Astrocyte (in vitro differentiated cells and primary cell): ENCODE data around the gene PPCS. TPM values are rescaled to one million over a fixed set of nuclear protein-coding genes. Genes with fewer than 3 reads are reported as not detected.

ENCODE experiments used
- DNase-seq: peaks from one replicate; pipeline ENCODE4 v3.0.0-alpha.2; 2010; ENCODE audit warnings: low read depth
- FAIRE-seq: peaks from 2 replicates; lab custom pipeline; 2011; peaks lifted over from hg19 to GRCh38; lab: Jason Lieb, UNC
- H2AFZ ChIP-seq: 2 replicates; pipeline ENCODE4 v1.6.0; 2012; ENCODE audit warnings: low read depth, low read length, inconsistent platforms
- H3K27ac ChIP-seq: 2 replicates; pipeline ENCODE4 v1.5.1; 2011; ENCODE audit warnings: low read depth, low read length, inconsistent platforms
- H3K27me3 ChIP-seq: 2 replicates; pipeline ENCODE4 v1.6.0; 2011; ENCODE audit warnings: low read length, inconsistent platforms; ENCODE audit not compliant: insufficient read depth
- H3K36me3 ChIP-seq: 2 replicates; pipeline ENCODE4 v1.5.1; 2011; ENCODE audit warnings: low read length, inconsistent platforms; ENCODE audit not compliant: insufficient read depth
- H3K4me1 ChIP-seq: 2 replicates; pipeline ENCODE4 v1.5.1; 2011; ENCODE audit warnings: low read length, inconsistent platforms; ENCODE audit not compliant: insufficient read depth
- H3K4me2 ChIP-seq: 2 replicates; pipeline ENCODE4 v1.6.0; 2012; ENCODE audit warnings: low read length, inconsistent platforms
- H3K4me3 ChIP-seq: 2 replicates; pipeline ENCODE4 v1.5.1; 2011; ENCODE audit warnings: low read depth, mild to moderate bottlenecking, low read length, inconsistent platforms; ENCODE audit not compliant: insufficient read depth
- H3K79me2 ChIP-seq: 2 replicates; pipeline ENCODE4 v1.6.0; 2012; ENCODE audit warnings: mild to moderate bottlenecking, low read length, inconsistent platforms; ENCODE audit not compliant: insufficient read depth
- H3K9ac ChIP-seq: 2 replicates; pipeline ENCODE4 v1.6.0; 2012; ENCODE audit warnings: mild to moderate bottlenecking, low read length, inconsistent platforms
- H3K9me3 ChIP-seq: 2 replicates; pipeline ENCODE4 v1.5.1; 2012; ENCODE audit warnings: low read depth, mild to moderate bottlenecking, low read length, inconsistent platforms; ENCODE audit not compliant: insufficient read depth
- H4K20me1 ChIP-seq: 2 replicates; pipeline ENCODE4 v1.6.0; 2012; ENCODE audit warnings: low read length, inconsistent platforms; ENCODE audit not compliant: insufficient read depth
- H3K27ac Mint-ChIP-seq: one replicate; pipeline ENCODE4 v1.8.0; 2021; ENCODE audit warnings: mild to moderate bottlenecking, mixed read lengths; ENCODE audit not compliant: unreplicated experiment
- H3K27me3 Mint-ChIP-seq: one replicate; pipeline ENCODE4 v1.8.0; 2021; ENCODE audit warnings: low read depth, mixed read lengths; ENCODE audit not compliant: unreplicated experiment
- H3K36me3 Mint-ChIP-seq: one replicate; pipeline ENCODE4 v1.8.0; 2021; ENCODE audit warnings: low read depth, mixed read lengths; ENCODE audit not compliant: unreplicated experiment
- H3K4me1 Mint-ChIP-seq: one replicate; pipeline ENCODE4 v1.8.0; 2021; ENCODE audit warnings: low read depth, mixed read lengths; ENCODE audit not compliant: unreplicated experiment
- H3K4me3 Mint-ChIP-seq: one replicate; pipeline ENCODE4 v1.8.0; 2021; ENCODE audit warnings: mild to moderate bottlenecking, moderate library complexity, mixed read lengths; ENCODE audit not compliant: unreplicated experiment
- H3K9me3 Mint-ChIP-seq: one replicate; pipeline ENCODE4 v1.8.0; 2021; ENCODE audit warnings: mild to moderate bottlenecking, mixed read lengths; ENCODE audit not compliant: unreplicated experiment
- EZH2 ChIP-seq: IDR thresholded peaks from 2 replicates; pipeline ENCODE4 v1.6.1; 2012; ENCODE audit warnings: mild to moderate bottlenecking, low read length, inconsistent platforms; ENCODE audit not compliant: insufficient read depth
- total RNA-seq: library from RNA; stranded (reverse); gene quantifications from 2 replicates; pipeline ENCODE4 v1.2.1, GENCODE V29; 2021
- TF ChIP-seq, protein P1 (sequence below): IDR thresholded peaks from 2 replicates; pipeline ENCODE4 v1.5.1; 2011; ENCODE audit warnings: low read depth, mild to moderate bottlenecking, inconsistent platforms, low read length, moderate library complexity; ENCODE audit not compliant: insufficient read depth

The PPCS gene
- total RNA-seq, 1 donor from 2014 or later: 23.4 TPM

DNA sequence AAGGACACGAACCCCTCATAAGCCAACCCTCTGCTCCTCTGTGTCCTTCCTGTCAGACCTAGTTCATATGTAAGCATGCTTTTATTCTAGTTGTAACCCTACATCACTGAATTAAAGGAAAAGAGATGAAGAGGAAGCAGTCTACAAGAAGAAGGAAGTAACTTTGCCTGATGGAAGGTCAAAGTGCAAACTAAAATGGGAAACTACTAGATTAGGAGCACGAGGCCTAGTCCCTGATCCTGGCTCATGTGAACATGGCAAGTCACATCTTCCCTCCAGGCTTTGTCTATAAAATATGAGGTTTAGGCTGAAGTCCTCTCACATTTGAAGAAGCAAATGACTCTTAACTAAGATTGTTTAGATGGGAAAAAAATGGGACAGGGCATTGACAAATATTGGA, 13.7 kb upstream of the PPCS start:
- Histone ChIP-seq H3K79me2 (no peaks in the 10 kb centered on the region), H4K20me1 (no peaks in the 10 kb centered on the region), H3K27me3 (peaks cover 4% of the 10 kb centered on the region), H3K9me3 (no peaks in the 10 kb centered on the region), H3K4me2 (no peak overlapping the region), H3K4me3 (no peak overlapping the region), H3K4me1 (peaks cover 4% of the 10 kb centered on the region), H3K27ac (no peak overlapping the region), H2AFZ (no peak overlapping the region), H3K36me3 (no peaks in the 10 kb centered on the region), H3K9ac (no peak overlapping the region)
- FAIRE-seq (no peak), DNase-seq (no peak)
- H3K27ac Mint-ChIP-seq: no peak overlapping the region
- no peaks in the 10 kb centered on the region for H3K27me3 Mint-ChIP-seq
- no peak overlapping the region for H3K4me3 Mint-ChIP-seq
- no peak for TF ChIP-seq EZH2
- TF ChIP-seq, protein P1, sequence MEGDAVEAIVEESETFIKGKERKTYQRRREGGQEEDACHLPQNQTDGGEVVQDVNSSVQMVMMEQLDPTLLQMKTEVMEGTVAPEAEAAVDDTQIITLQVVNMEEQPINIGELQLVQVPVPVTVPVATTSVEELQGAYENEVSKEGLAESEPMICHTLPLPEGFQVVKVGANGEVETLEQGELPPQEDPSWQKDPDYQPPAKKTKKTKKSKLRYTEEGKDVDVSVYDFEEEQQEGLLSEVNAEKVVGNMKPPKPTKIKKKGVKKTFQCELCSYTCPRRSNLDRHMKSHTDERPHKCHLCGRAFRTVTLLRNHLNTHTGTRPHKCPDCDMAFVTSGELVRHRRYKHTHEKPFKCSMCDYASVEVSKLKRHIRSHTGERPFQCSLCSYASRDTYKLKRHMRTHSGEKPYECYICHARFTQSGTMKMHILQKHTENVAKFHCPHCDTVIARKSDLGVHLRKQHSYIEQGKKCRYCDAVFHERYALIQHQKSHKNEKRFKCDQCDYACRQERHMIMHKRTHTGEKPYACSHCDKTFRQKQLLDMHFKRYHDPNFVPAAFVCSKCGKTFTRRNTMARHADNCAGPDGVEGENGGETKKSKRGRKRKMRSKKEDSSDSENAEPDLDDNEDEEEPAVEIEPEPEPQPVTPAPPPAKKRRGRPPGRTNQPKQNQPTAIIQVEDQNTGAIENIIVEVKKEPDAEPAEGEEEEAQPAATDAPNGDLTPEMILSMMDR: no peak
- no peaks in the 10 kb centered on the region for H3K9me3 Mint-ChIP-seq
- no peaks in the 10 kb centered on the region for H3K4me1 Mint-ChIP-seq
- H3K36me3 Mint-ChIP-seq: no peaks in the 10 kb centered on the region

DNA sequence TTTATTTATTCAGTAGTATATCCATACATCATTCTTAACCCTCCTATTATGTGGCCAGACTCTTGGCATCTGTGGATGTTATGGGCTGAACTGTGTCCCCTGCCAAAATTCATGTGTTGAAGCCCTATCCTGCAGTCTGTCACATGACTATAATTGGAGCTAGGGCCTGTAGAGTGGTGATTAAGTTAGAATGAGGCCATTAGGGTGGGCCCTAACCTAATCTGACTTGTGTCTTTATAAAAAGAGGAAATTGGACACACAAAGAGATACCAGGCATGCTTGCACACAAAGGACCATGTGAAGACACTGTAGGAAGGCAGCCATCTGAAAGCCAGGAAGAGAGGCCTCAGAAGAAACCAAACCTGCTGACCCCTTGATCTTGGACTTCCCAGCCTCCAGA, 7.1 kb upstream of the PPCS start:
- Mint-ChIP-seq H3K9me3 (peaks cover 2% of the 10 kb centered on the region), H3K4me1 (peaks cover 11% of the 10 kb centered on the region), H3K27ac (no peak overlapping the region), H3K27me3 (no peaks in the 10 kb centered on the region), H3K36me3 (no peaks in the 10 kb centered on the region), H3K4me3 (no peak overlapping the region)
- no peak overlapping the region for H3K27ac ChIP-seq
- DNase-seq: no peak
- no peaks in the 10 kb centered on the region for H3K4me1 ChIP-seq
- no peaks in the 10 kb centered on the region for H3K9me3 ChIP-seq
- no peak overlapping the region for H3K4me2 ChIP-seq
- H4K20me1 ChIP-seq: no peaks in the 10 kb centered on the region
- H3K79me2 ChIP-seq: no peaks in the 10 kb centered on the region
- H3K4me3 ChIP-seq: no peak overlapping the region
- H2AFZ ChIP-seq: no peak overlapping the region
- no peak overlapping the region for H3K9ac ChIP-seq
- H3K27me3 ChIP-seq: peaks cover under 1% of the 10 kb centered on the region
- H3K36me3 ChIP-seq: no peaks in the 10 kb centered on the region
- FAIRE-seq: no peak
- no peak for TF ChIP-seq EZH2
- TF ChIP-seq, protein P1: no peak

DNA sequence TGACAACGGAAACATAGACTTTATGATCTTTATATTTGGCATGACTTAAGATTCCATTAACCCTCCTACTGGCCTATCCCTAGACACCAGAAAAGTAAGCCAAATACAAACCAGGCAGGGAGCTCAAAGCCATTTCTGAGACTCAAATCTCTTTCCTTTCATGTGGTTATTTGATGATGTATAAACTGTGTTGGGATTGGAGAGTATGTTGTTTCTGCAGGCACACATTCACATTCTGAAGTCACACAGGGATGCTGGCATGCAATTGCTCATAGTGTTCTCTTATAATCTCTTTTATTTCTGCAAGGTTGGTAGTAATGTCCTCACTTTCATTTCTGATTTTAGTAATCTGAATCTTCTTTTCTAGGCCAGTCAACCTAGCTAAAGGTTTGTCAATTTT, 6.3 kb upstream of the PPCS start:
- DNase-seq: no peak
- TF ChIP-seq, protein P1: no peak
- no peak for TF ChIP-seq EZH2
- Histone ChIP-seq H3K4me1 (no peaks in the 10 kb centered on the region), H2AFZ (no peak overlapping the region), H3K9ac (no peak overlapping the region), H3K4me2 (no peak overlapping the region), H4K20me1 (no peaks in the 10 kb centered on the region), H3K36me3 (no peaks in the 10 kb centered on the region), H3K27me3 (no peaks in the 10 kb centered on the region), H3K9me3 (no peaks in the 10 kb centered on the region), H3K79me2 (no peaks in the 10 kb centered on the region), H3K27ac (no peak overlapping the region), H3K4me3 (no peak overlapping the region)
- H3K27ac Mint-ChIP-seq: no peak overlapping the region
- no peak overlapping the region for H3K4me3 Mint-ChIP-seq
- H3K4me1 Mint-ChIP-seq: peaks cover 11% of the 10 kb centered on the region
- H3K9me3 Mint-ChIP-seq: peaks cover 2% of the 10 kb centered on the region
- FAIRE-seq: no peak
- no peaks in the 10 kb centered on the region for H3K36me3 Mint-ChIP-seq
- no peaks in the 10 kb centered on the region for H3K27me3 Mint-ChIP-seq
